HepG2 (cell line): ENCODE measurements around the gene TMEM186. TPM values are rescaled to one million over a fixed set of nuclear protein-coding genes. Genes with fewer than 3 reads are reported as not detected.

Source experiments
- ATAC-seq: fragments of 200-7000 bp; cut with Tn5 transposase; 3 replicates; pipeline ENCODE4 v1.9.1; 2020; ENCODE audit warnings: mild to moderate bottlenecking, moderate library complexity
- BruUV-seq: library from RNA; stranded (reverse); fragments of 400-500 nt; replicated peaks from 2 replicates; lab custom pipeline; 2021; lab: Mats Ljungman, UMichigan
- CTCF ChIA-PET: fragments of 300-600 bp; formaldehyde crosslinking; extraction: SDS; loops from one replicate; lab custom pipeline; 2021; ENCODE audit warnings: low total read pairs, inconsistent platforms, low intra/inter-chr PET ratio; lab: Yijun Ruan, JAX
- POLR2A ChIA-PET: fragments of 350-600 bp; sonication (Branson Sonifier 250); formaldehyde crosslinking; loops from one replicate; lab custom pipeline; 2020; ENCODE audit warnings: antibody characterized with exemption, inconsistent platforms; lab: Yijun Ruan, JAX
- DNase-seq: peaks from one replicate; pipeline ENCODE4 v3.0.0-alpha.2; 2015; ENCODE audit warnings: low spot score
- FAIRE-seq: peaks from 3 replicates; lab custom pipeline; 2011; peaks lifted over from hg19 to GRCh38; lab: Jason Lieb, UNC
- H2AFZ ChIP-seq: one replicate; pipeline ENCODE4 v1.6.1; 2011; ENCODE audit warnings: low read length, inconsistent platforms
- H3K27ac ChIP-seq: fragments of 300-600 bp; 3 replicates; pipeline ENCODE4 v1.8.0; 2011; ENCODE audit warnings: mixed run types, mild to moderate bottlenecking, mixed read lengths, low read length, inconsistent platforms; ENCODE audit not compliant: insufficient read depth; ENCODE audit errors: extremely low read length
- H3K27me3 ChIP-seq, 2 experiments: fragments of 200-600 bp in 1 of 2; 2 replicates in 1 of 2; 3 replicates in 1 of 2; pipeline versions ENCODE4 v1.6.0 to v1.8.0; 2011; ENCODE audit warnings: low read length in 2 of 2, mild to moderate bottlenecking in 2 of 2, moderate library complexity in 2 of 2, inconsistent platforms in 1 of 2; ENCODE audit not compliant: insufficient read depth in 2 of 2, control insufficient read depth in 1 of 2
- H3K36me3 ChIP-seq, 2 experiments: fragments of 200-600 bp in 1 of 2; replicated peaks in 1 of 2; 2 replicates in 1 of 2; 3 replicates in 1 of 2; pipeline versions ENCODE4 v1.5.1 to v1.8.0; 2011; ENCODE audit warnings: low read length in 2 of 2, inconsistent platforms in 1 of 2; ENCODE audit not compliant: insufficient read depth in 2 of 2, control insufficient read depth in 1 of 2
- H3K4me1 ChIP-seq: 2 replicates; pipeline ENCODE4 v1.5.1; 2012; ENCODE audit warnings: low read length, inconsistent platforms; ENCODE audit not compliant: insufficient read depth
- H3K4me2 ChIP-seq: 2 replicates; pipeline ENCODE4 v1.6.0; 2011; ENCODE audit warnings: low read depth, low read length, inconsistent platforms
- H3K4me3 ChIP-seq, 3 experiments: fragments of 200-600 bp in 1 of 3; sonication (generic), shearing (Covaris generic) in 1 of 3; replicated peaks in 1 of 3; 2 replicates each; pipeline ENCODE4 v1.5.1; 2011 to 2016; ENCODE audit warnings: low read length in 3 of 3, inconsistent platforms in 2 of 3, low read depth in 2 of 3, mild to moderate bottlenecking in 2 of 3, control low read depth in 1 of 3, mixed read lengths in 1 of 3; ENCODE audit not compliant: insufficient read depth in 1 of 3
- H3K79me2 ChIP-seq: one replicate; pipeline ENCODE4 v1.6.1; 2011; ENCODE audit warnings: low read length, inconsistent platforms; ENCODE audit not compliant: insufficient read depth
- H3K9ac ChIP-seq: 2 replicates; pipeline ENCODE4 v1.6.0; 2011; ENCODE audit warnings: mild to moderate bottlenecking, low read depth, low read length, inconsistent platforms; ENCODE audit not compliant: insufficient read depth
- H3K9me3 ChIP-seq: 2 replicates; pipeline ENCODE4 v1.5.1; 2012; ENCODE audit warnings: mild to moderate bottlenecking, low read length
- H4K20me1 ChIP-seq: 2 replicates; pipeline ENCODE4 v1.6.0; 2011; ENCODE audit warnings: inconsistent platforms, mild to moderate bottlenecking, low read length, moderate library complexity; ENCODE audit not compliant: insufficient read depth
- ASH2L ChIP-seq: fragments of 300-600, 200-600 bp; sonication (generic); IDR thresholded peaks from 2 replicates; pipeline ENCODE4 v1.7.0; 2017; ENCODE audit warnings: low read depth, mild to moderate bottlenecking, moderate library complexity, mixed read lengths, low read length; ENCODE audit not compliant: insufficient read length
- BCL6 ChIP-seq: IDR thresholded peaks from 2 replicates; pipeline ENCODE4 v1.6.1; 2016; ENCODE audit warnings: missing genetic modification reagents, missing compliant biosample characterization
- CEBPB ChIP-seq: IDR thresholded peaks from 2 replicates; pipeline ENCODE4 v1.6.1; 2011; ENCODE audit warnings: low read depth, low read length, improper control_type of control experiment, borderline replicate concordance
- CHD2 ChIP-seq: IDR thresholded peaks from 2 replicates; pipeline ENCODE4 v1.6.1; 2011; ENCODE audit warnings: low read depth, low read length, improper control_type of control experiment
- DZIP1 ChIP-seq: sonication (generic); formaldehyde crosslinking; IDR thresholded peaks from 2 replicates; pipeline ENCODE4 v1.5.0; 2020; ENCODE audit warnings: mild to moderate bottlenecking, missing genetic modification reagents
- FOXO1 ChIP-seq: sonication (generic); formaldehyde crosslinking; IDR thresholded peaks from 2 replicates; pipeline ENCODE4 v1.4.0; 2020; ENCODE audit warnings: missing genetic modification reagents
- HNF4A ChIP-seq: sonication (generic); formaldehyde crosslinking; IDR thresholded peaks from 2 replicates; pipeline ENCODE4 v1.4.0; 2020; ENCODE audit warnings: missing genetic modification reagents
- HNF4G ChIP-seq, 2 experiments: sonication (generic) in 1 of 2; formaldehyde crosslinking in 1 of 2; IDR thresholded peaks; 2 replicates each; pipeline versions ENCODE4 v1.4.0 to v1.6.1; 2011 to 2020; ENCODE audit warnings: borderline replicate concordance in 2 of 2, low read depth in 2 of 2, mild to moderate bottlenecking in 2 of 2, low read length in 1 of 2, missing genetic modification reagents in 1 of 2, moderate library complexity in 1 of 2
- IKZF1 ChIP-seq: fragments of 450-650 bp; IDR thresholded peaks from 2 replicates; pipeline ENCODE4 v1.7.1; 2016
- PAXIP1 ChIP-seq: sonication (generic); formaldehyde crosslinking; conservative IDR thresholded peaks from 2 replicates; pipeline ENCODE4 v1.4.0; 2020; ENCODE audit warnings: mild to moderate bottlenecking, missing genetic modification reagents, moderate library complexity
- ZBTB33 ChIP-seq: sonication (generic); formaldehyde crosslinking; IDR thresholded peaks from 2 replicates; pipeline ENCODE4 v1.4.0; 2020; ENCODE audit warnings: missing genetic modification reagents
- ZFP41 ChIP-seq: sonication (generic); formaldehyde crosslinking; IDR thresholded peaks from 2 replicates; pipeline ENCODE4 v1.4.0; 2020; ENCODE audit warnings: mild to moderate bottlenecking, missing genetic modification reagents, borderline replicate concordance
- ZNF543 ChIP-seq: sonication (generic); formaldehyde crosslinking; IDR thresholded peaks from 2 replicates; pipeline ENCODE4 v1.4.0; 2020; ENCODE audit warnings: mild to moderate bottlenecking, missing genetic modification reagents
- ZNF572 ChIP-seq: sonication (generic); formaldehyde crosslinking; IDR thresholded peaks from 2 replicates; pipeline ENCODE4 v1.5.1; 2020; ENCODE audit warnings: mild to moderate bottlenecking, missing genetic modification reagents
- ZNF883 ChIP-seq: sonication (generic); formaldehyde crosslinking; IDR thresholded peaks from 2 replicates; pipeline ENCODE4 v1.5.1; 2020; ENCODE audit warnings: mild to moderate bottlenecking, missing genetic modification reagents; ENCODE audit errors: not compliant biosample characterization
- WGBS: methylation state at CpG from one replicate; pipeline ENCODE4 v1.1.6; 2017; ENCODE audit warnings: low lambda C conversion rate; 5-methylcytosine and 5-hydroxymethylcytosine counted together
- in situ Hi-C: cut with HindIII; loops from 2 replicates; pipeline ENCODE4 v1.10.0; 2017; ENCODE audit warnings: low pct_unique_long_range_greater_than_20kb; ENCODE audit not compliant: extremely low pct_ligation_motif_present
- intact Hi-C: fragments of 100-400 bp; cut with micrococcal nuclease; formaldehyde crosslinking; loops from one replicate; pipeline ENCODE4 v1.10.0; 2022; ENCODE audit not compliant: unreplicated experiment
- polyA plus RNA-seq, 8 experiments: library from polyadenylated mRNA; depleted of rRNA in 3 of 8; stranded (reverse) in 7 of 8; unstranded in 1 of 8; fragments of >200 nt; fragmentation: Illumina TruSeq in 4 of 8; extraction: Trizol in 4 of 8; gene quantifications; 2 replicates each; pipeline versions ENCODE4 v1.2.1 to v1.2.3, GENCODE V29; 2011 to 2016; ENCODE audit warnings: low read depth in 4 of 8, missing spikeins in 1 of 8, mixed read lengths in 1 of 8; ENCODE audit not compliant: insufficient read depth in 1 of 8
- total RNA-seq, 5 experiments: library from RNA; depleted of rRNA; stranded (reverse); fragments of >200 nt; fragmentation: Illumina TruSeq; extraction: Trizol; gene quantifications; 2 replicates each; pipeline ENCODE4 v1.2.3, GENCODE V29; 2016; ENCODE audit warnings: low read depth in 1 of 5

Gene TMEM186
- total and polyA plus RNA-seq, 2 of the 13 experiments (the other 11 are each of a cell fraction or from before 2014, with no cell fraction given): 16.2 to 19.3 TPM

- no peaks in the 10 kb centered on the region for H3K27me3 ChIP-seq
- no peak for FAIRE-seq
- H3K4me2 ChIP-seq: peak overlapping the region; percentile 20
- H3K27ac ChIP-seq: peak overlapping the region; percentile 3
- H3K4me1 ChIP-seq: peaks cover 19% of the 10 kb centered on the region
- 63% methylated on average over 8 of the region's 8 CpGs for WGBS
- no peak overlapping the region for H3K4me3 ChIP-seq
- in situ Hi-C loops: no loop called here
- ChIA-PET CTCF (no interaction called here), POLR2A (interaction anchor here (0.8 to 1.7 kb wide), 2 partner anchors 8 to 9 kb away, joined by 4 read pairs; partner anchors contain the start of genes PMM2 and TMEM186)
- H3K9ac ChIP-seq: no peak overlapping the region
- no peaks in the 10 kb centered on the region for H4K20me1 ChIP-seq
- peak; percentile 66 for DNase-seq
- BruUV-seq: no TSS peak
- peak; percentile 31 for ATAC-seq
- H3K9me3 ChIP-seq: no peaks in the 10 kb centered on the region
- intact Hi-C loops: no loop called here
- H3K79me2 ChIP-seq: no peaks in the 10 kb centered on the region
- no peaks in the 10 kb centered on the region for H3K36me3 ChIP-seq
- H2AFZ ChIP-seq: no peak overlapping the region
- TF ChIP-seq BCL6 (CRISPR knock-in tag) (peak; percentile 42), ZNF572 (CRISPR knock-in tag) (peak; percentile 58; the same call in 1 of the 2 replicates), HNF4A (CRISPR knock-in tag) (peak; percentile 75), DZIP1 (CRISPR knock-in tag) (no peak), HNF4G (IDR thresholded peaks at IDR 0.05; ENCODE audit: borderline replicate concordance, low read depth, low read length) (peak; percentile 29; the same call in 1 of the 2 replicates), HNF4G (CRISPR knock-in tag; IDR thresholded peaks at IDR 0.05; ENCODE audit: borderline replicate concordance, low read depth) (no peak), ZNF543 (CRISPR knock-in tag) (no peak), PAXIP1 (CRISPR knock-in tag) (0 out of 2 replicates have a peak, but pooled peaks have one; percentile 27), ASH2L (peak; percentile 41), CHD2 (0 out of 2 replicates have a peak, but pooled peaks have one; percentile 28), ZFP41 (CRISPR knock-in tag) (no peak), ZNF883 (CRISPR knock-in tag) (no peak), ZBTB33 (CRISPR knock-in tag) (peak; percentile 41; the same call in 1 of the 2 replicates), CEBPB (peak; percentile 38; the same call in 1 of the 2 replicates), FOXO1 (0 out of 2 replicates have a peak, but pooled peaks have one; percentile 21), IKZF1 (no peak)
Observed at GRCh38 chr16:8788578-8789172, 8.8 kb downstream of the TMEM186 start.
